Cardiac septum (tissue), 1 donor: ENCODE data around the gene DZIP1. TPM values are rescaled to one million over a fixed set of nuclear protein-coding genes. Genes with fewer than 3 reads are reported as not detected.
A peak's percentile ranks its signal among the peaks of the same experiment; 100 is the strongest.

Source experiments
- DNase-seq: peaks from one replicate; pipeline ENCODE4 v3.0.0-alpha.2; 2020; ENCODE audit warnings: low spot score
- intact Hi-C: fragments of 100-400 bp; cut with DNase I; formaldehyde crosslinking; loops from one replicate; pipeline ENCODE4 v1.14.0; 2022
- total RNA-seq: library from RNA; stranded (reverse); fragmentation: NEBNext Ultra II Directional; extraction: Animal tissue kit (Norgen Biotek cat#: 25700); gene quantifications from one replicate; pipeline ENCODE4 v1.2.1, GENCODE V29; 2021
- donor health status: DM: no; HTN: no; CAD: no.

The DZIP1 gene
- total RNA-seq, 1 donor from 2014 or later = 4.9 TPM

DNA sequence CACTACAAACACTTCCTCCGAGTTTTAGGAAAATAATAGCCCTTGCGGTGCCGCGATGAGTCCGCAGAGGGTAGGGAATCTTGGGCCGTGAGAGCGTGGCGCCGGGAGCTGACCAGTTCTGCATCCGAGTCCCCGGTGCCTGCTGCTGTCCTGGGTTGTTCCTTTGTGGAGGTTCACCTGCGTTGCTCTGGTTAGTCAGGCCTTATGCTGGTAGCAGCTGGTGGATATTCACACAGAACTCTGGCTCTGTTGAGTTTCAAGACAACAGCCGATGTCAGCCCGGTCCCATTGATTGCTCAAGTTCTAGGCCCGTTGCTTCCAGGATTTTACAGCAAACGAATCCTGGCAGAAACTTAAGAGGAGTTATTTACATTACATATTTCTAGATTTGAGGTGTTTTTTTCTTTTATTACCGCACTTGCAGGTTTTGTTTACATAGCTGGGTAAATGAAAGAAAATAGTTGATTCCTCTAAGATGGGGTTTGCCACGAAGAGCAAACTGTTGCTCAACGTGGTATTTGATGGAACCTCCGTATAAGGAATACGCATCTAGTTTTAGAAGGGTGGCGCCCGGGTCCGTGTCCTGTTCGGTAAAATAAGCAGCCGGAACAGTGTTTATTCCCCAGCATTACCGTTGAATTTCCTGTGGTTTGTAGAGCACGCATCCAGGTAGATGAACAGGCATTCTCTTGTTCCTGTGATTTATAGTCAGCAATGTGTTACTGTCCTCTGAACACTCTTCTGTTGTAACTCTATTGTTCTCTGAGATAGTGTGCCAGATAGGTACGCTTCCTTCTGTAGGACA lies 90.7 kb downstream of the DZIP1 start:
- DNase-seq = peak; percentile 79

DNA sequence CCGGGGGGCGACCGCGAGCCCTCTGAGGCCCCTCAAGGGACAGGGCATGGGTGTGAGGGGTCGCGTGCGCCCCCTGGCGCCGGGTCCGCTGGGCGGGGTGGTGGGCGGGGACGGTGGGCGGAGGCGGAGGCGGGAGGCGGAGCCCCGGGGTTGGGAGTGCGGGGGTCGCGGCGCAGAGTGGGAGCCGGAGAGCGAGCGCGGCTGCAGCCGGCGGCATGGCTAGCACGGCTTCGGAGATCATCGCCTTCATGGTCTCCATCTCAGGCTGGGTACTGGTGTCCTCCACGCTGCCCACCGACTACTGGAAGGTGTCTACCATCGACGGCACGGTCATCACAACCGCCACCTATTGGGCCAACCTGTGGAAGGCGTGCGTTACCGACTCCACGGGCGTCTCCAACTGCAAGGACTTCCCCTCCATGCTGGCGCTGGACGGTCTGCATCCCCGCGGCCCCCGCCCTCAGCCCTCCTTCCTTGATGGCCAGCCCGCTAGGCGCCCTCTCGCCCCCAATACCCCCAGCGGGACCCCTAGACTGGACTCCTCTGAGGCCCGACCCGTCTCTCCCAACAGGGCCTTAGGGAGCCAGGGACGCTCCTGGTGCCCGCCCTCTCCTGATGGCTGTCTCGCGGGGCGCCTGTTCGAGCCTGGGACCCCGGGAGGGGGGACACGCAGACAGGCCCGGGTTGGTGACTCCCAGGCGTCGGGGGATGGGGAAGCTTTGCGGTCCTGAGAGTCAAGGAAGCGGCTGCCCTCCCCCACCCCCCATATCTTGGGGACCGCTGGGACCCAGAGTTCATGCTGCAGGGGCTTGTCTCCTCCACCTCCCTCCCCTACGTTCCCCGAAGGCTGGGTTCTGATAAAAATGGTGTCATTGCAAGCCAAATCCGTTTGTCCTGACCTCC lies 91.7 kb downstream of the DZIP1 start, which contains the start of gene CLDN10:
Gene CLDN10 (plus strand): TSS at position 182 of the 903 bp plus-strand sequence. CDS start 34 bp downstream, at position 216.
- DNase-seq = no peak
- intact Hi-C loops = no loop called here

More for the DNA sequence above, 90.7 kb downstream of the DZIP1 start:
- intact Hi-C loops = no loop called here

- no peak for DNase-seq
- intact Hi-C loops = no loop called here
These were observed 92.3 kb downstream of the DZIP1 start for GRCh38 chr13:95552208-95552538.

GRCh38 chr13:95547531-95548167 lies 96.9 kb downstream of the DZIP1 start:
- no peak for DNase-seq
- intact Hi-C loops = no loop called here

DNA sequence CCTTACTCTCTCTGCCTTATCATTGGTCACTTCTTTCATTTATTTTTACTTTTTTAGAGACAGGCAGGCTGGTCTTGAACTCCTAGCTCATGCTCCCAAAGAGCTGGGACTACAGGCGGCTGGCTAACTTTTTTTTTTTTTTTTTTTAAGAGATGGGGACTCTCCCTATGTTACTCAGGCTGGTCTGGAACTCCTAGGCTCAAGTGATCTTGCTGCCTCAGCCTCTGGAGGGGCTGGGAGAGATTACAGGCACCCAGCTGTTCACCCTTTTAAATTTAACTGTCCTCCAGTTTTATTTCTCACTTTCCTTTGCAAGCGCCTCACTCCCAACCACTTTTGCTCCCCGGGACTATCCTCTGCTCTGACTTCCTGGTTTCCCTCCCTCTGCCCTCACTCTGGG lies 97.6 kb downstream of the DZIP1 start:
- no peak for DNase-seq
- intact Hi-C loops = no loop called here

DNA sequence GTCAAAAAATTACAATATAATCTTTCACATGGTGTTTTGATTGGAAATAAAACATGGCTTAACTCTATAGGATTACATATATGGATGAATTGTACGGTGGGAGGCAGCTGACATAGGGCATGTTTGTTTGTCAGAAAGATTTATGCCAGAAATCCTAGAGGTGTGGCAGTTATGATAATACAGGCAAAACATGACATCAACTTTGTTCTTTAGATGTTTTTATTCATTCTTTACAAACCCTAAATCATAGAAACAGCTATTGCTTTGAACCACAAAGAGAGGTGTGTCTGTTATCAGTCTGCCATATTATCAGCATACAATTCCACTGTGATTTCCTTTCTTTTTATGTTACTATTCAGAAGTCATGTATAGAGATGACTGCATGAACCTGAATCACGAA lies 100.2 kb downstream of the DZIP1 start:
- DNase-seq = no peak
- intact Hi-C loops = loop anchor here (5.0 kb wide), 2 partner anchors 47 to 247 kb away; no protein-coding TSS in a partner anchor

DNA sequence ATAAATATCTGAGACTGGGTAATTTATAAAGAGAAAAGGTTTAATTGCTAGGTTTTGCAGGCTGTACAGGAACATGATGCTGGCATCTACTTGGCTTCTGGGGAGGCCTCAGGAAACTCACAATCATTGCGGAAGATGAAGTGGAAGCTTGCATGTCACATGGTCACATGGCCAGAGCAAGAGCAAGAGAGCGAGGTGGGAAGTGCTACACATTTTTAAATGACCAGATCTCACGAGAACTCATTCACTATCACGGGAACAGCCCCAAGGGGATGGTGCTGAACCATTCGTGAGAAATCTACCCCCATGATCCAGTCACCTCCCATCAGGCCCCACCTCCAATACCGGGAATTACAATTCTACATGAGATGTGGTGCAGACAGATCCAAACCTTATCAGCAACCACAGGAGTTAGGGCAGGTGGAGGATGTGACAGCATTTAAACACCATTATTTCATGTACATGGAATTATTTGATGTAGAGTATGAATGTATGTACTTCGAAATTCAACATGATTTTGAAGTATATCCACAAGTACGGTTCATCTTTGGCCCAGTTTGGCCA lies 102.5 kb downstream of the DZIP1 start:
- intact Hi-C loops = loop anchor here (5.0 kb wide), 2 partner anchors 45 to 245 kb away; no protein-coding TSS in a partner anchor
- no peak for DNase-seq

- intact Hi-C loops = loop anchor here (5.0 kb wide), 2 partner anchors 44 to 244 kb away; no protein-coding TSS in a partner anchor
- no peak for DNase-seq
These were observed 103.2 kb downstream of the DZIP1 start for GRCh38 chr13:95541308-95541707.

- intact Hi-C loops = loop anchor here (5.0 kb wide), 2 partner anchors 44 to 244 kb away; no protein-coding TSS in a partner anchor
- peak; percentile 80 for DNase-seq
These were observed 103.6 kb downstream of the DZIP1 start for GRCh38 chr13:95540888-95541287.

- intact Hi-C loops = loop anchor here (5.0 kb wide), 1 partner anchor 301 kb away; no protein-coding TSS in a partner anchor
- no peak for DNase-seq
These were observed 107.8 kb downstream of the DZIP1 start for GRCh38 chr13:95536632-95537241.

DNA sequence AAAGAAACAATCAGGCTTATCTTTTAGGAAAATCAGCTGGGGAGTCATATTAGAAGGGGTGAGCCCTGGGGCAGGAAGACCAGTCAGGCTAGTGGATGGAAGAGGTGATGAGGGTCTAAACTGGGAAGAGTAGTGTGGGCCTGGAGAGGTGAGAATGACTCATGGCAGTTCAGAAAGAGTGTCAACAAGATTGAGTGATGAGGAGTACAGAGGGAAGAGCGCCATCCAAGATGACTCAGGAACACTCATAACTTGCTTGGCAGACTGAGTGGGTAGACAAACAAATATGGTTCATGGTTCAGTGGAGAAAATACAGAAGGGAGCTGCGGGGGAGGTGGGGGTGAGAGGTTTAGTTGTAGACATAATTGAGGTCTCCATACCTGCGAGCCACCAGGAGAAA lies 109.3 kb downstream of the DZIP1 start:
- DNase-seq = no peak
- intact Hi-C loops = loop anchor here (5.0 kb wide), 1 partner anchor 302 kb away; no protein-coding TSS in a partner anchor

- no peak for DNase-seq
- intact Hi-C loops = no loop called here
These were observed 110.9 kb downstream of the DZIP1 start for GRCh38 chr13:95533545-95534160.

- DNase-seq = no peak
- intact Hi-C loops = no loop called here
These were observed 114.3 kb downstream of the DZIP1 start for GRCh38 chr13:95530178-95530577.

Other genes with a start within 250 kb of the DZIP1 start
- not detected for gene CLDN10, start 92.0 kb downstream of the DZIP1 start, total RNA-seq
- gene DNAJC3, start 32.4 kb upstream of the DZIP1 start, total RNA-seq = 36.0 TPM